DOHH2 (cell line): ENCODE data around the gene FDXR.

Experiments used
- EZH2phosphoT487 ChIP-seq: fragments of 200-600 bp; sonication (generic); IDR thresholded peaks from 2 replicates; pipeline ENCODE4 v1.6.1; 2017; ENCODE audit warnings: borderline replicate concordance, mild to moderate bottlenecking, antibody characterized with exemption, low read length, moderate library complexity, mixed read lengths
- TF ChIP-seq, protein P1 (sequence below): fragments of 200-600 bp; sonication (generic); IDR thresholded peaks from one replicate; pipeline ENCODE4 v1.5.1; 2014; ENCODE audit warnings: antibody characterized with exemption, mild to moderate bottlenecking, low read depth, low read length; ENCODE audit not compliant: poor library complexity, severe bottlenecking

DNA sequence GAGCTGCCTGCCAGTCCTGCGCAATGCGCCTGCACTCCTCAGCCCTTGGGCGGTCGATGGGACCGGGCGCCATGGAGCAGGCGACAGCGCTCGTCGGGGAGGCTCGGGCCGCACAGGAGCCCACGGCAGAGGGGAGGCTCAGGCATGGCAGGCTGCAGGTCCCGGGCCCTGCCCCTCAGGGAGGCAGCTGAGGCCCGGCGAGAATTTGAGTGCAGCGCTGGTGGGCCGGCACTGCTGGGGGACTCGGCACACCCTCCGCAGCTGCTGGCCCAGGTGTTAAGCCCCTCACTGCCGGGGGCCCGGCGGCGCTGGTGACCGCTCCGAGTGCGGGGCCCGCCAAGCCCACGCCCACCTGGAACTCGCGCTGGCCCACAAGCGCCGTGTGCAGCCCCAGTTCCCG lies 34.2 kb upstream of the FDXR start:
- TF ChIP-seq, protein P1, sequence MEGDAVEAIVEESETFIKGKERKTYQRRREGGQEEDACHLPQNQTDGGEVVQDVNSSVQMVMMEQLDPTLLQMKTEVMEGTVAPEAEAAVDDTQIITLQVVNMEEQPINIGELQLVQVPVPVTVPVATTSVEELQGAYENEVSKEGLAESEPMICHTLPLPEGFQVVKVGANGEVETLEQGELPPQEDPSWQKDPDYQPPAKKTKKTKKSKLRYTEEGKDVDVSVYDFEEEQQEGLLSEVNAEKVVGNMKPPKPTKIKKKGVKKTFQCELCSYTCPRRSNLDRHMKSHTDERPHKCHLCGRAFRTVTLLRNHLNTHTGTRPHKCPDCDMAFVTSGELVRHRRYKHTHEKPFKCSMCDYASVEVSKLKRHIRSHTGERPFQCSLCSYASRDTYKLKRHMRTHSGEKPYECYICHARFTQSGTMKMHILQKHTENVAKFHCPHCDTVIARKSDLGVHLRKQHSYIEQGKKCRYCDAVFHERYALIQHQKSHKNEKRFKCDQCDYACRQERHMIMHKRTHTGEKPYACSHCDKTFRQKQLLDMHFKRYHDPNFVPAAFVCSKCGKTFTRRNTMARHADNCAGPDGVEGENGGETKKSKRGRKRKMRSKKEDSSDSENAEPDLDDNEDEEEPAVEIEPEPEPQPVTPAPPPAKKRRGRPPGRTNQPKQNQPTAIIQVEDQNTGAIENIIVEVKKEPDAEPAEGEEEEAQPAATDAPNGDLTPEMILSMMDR, result no peak
- TF ChIP-seq EZH2phosphoT487, result no peak
